ENCODE measurements around the gene C6orf89. TPM values are rescaled to one million over a fixed set of nuclear protein-coding genes. Genes with fewer than 3 reads are reported as not detected.

The C6orf89 gene
- total RNA-seq, 2 donors from 2014 or later, result 13.9 to 16.8 TPM

DNA sequence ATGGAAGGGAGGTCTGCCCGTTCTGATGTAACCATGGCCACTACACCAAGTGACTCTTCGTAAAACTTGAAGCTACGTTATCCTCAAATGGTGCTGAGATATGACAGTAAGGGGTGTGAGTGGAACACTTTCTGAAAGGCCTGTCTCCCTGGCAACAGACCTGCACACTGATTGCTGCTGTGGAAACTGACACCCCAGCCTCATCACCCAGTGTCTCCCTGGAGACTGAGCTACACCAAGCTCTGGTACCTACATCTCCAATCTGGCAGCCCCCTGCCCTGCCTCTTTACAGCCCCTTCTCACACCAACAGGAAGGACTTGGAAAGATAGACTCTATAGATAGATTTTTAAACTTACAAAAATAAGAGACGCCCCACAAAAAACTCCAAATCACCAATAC, 82.0 kb downstream of the C6orf89 start:
- TF ChIP-seq, protein P1, sequence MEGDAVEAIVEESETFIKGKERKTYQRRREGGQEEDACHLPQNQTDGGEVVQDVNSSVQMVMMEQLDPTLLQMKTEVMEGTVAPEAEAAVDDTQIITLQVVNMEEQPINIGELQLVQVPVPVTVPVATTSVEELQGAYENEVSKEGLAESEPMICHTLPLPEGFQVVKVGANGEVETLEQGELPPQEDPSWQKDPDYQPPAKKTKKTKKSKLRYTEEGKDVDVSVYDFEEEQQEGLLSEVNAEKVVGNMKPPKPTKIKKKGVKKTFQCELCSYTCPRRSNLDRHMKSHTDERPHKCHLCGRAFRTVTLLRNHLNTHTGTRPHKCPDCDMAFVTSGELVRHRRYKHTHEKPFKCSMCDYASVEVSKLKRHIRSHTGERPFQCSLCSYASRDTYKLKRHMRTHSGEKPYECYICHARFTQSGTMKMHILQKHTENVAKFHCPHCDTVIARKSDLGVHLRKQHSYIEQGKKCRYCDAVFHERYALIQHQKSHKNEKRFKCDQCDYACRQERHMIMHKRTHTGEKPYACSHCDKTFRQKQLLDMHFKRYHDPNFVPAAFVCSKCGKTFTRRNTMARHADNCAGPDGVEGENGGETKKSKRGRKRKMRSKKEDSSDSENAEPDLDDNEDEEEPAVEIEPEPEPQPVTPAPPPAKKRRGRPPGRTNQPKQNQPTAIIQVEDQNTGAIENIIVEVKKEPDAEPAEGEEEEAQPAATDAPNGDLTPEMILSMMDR (conservative IDR thresholded peaks at IDR 0.05), result no peak
- no peaks in the 10 kb centered on the region for H3K4me1 ChIP-seq (ENCODE audit: control insufficient read depth, insufficient read depth, low read length)
- Mint-ChIP-seq H3K4me1 (no peaks in the 10 kb centered on the region), H3K36me3 (ENCODE audit: low read depth) (peaks cover 61% of the 10 kb centered on the region), H3K9me3 (no peaks in the 10 kb centered on the region), H3K27me3 (ENCODE audit: insufficient read depth) (no peaks in the 10 kb centered on the region), H3K27ac (no peak overlapping the region), H3K4me3 (no peak overlapping the region)
- no peak overlapping the region for H3K27ac ChIP-seq (ENCODE audit: low read depth, low read length)
- peaks cover 63% of the 10 kb centered on the region for H3K36me3 ChIP-seq (ENCODE audit: control insufficient read depth, insufficient read depth, low read length)
- no peak for DNase-seq
- no peaks in the 10 kb centered on the region for H3K9me3 ChIP-seq (ENCODE audit: control insufficient read depth, low read length)
- H3K27me3 ChIP-seq (ENCODE audit: control insufficient read depth, insufficient read depth, low read length, poor library complexity, severe bottlenecking), result no peaks in the 10 kb centered on the region
- 95% methylated on average over 4 of the region's 4 CpGs for WGBS, 2 experiments (ENCODE audit: insufficient coverage in 1 of 2, insufficient read length in 1 of 2)
- H3K4me3 ChIP-seq (ENCODE audit: low read length), result no peak overlapping the region
- no peak overlapping the region for H3K9ac ChIP-seq (ENCODE audit: extremely low read depth, low read length, poor library complexity, severe bottlenecking)

DNA sequence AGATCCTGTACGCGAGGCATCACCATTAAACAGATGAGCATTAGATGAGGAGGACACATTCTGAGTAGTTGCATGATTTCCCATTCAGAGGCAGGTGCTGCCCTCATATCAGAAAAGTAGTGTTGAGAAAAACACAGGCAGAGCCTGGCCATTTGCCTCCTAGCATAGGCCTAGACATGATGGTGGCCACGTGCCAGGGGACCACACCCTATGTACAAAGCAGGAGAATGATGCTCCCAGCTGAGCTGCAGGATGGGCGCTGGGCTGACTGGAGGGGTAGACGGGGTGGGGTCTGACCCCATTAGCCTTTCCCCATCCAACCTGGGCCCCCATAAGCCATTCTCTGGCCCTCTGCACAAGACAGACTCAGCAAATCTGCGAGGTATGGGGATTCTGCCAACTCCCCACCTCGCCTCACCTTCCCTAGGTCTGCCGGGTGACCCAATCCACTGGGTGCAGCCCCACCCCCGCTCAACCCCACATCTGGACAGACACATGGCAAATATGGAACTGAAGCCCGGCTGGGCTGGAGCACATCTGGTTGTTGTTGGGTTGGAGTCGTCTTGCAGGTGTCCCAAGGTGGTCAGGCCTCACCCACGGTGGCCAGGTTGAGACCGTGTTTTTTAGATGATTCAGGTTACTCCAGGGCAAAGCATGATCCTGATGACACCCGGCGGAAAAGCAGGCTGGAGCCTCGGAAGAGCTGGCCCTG, 82.7 kb downstream of the C6orf89 start:
- 92 to 96% methylated on average over 9 to 16 of the region's 16 CpGs for WGBS, 2 experiments (ENCODE audit: insufficient coverage in 1 of 2, insufficient read length in 1 of 2)
- no peaks in the 10 kb centered on the region for H3K9me3 ChIP-seq (ENCODE audit: control insufficient read depth, low read length)
- no peaks in the 10 kb centered on the region for H3K27me3 Mint-ChIP-seq (ENCODE audit: insufficient read depth)
- TF ChIP-seq, protein P1 (conservative IDR thresholded peaks at IDR 0.05), result no peak
- H3K9me3 Mint-ChIP-seq, result no peaks in the 10 kb centered on the region
- no peak overlapping the region for H3K27ac Mint-ChIP-seq
- H3K27me3 ChIP-seq (ENCODE audit: control insufficient read depth, insufficient read depth, low read length, poor library complexity, severe bottlenecking), result no peaks in the 10 kb centered on the region
- no peaks in the 10 kb centered on the region for H3K4me1 Mint-ChIP-seq
- no peak overlapping the region for H3K27ac ChIP-seq (ENCODE audit: low read depth, low read length)
- H3K4me1 ChIP-seq (ENCODE audit: control insufficient read depth, insufficient read depth, low read length), result no peaks in the 10 kb centered on the region
- H3K9ac ChIP-seq (ENCODE audit: extremely low read depth, low read length, poor library complexity, severe bottlenecking), result no peak overlapping the region
- peaks cover 69% of the 10 kb centered on the region for H3K36me3 ChIP-seq (ENCODE audit: control insufficient read depth, insufficient read depth, low read length)
- DNase-seq, result no peak
- no peak overlapping the region for H3K4me3 ChIP-seq (ENCODE audit: low read length)
- no peak overlapping the region for H3K4me3 Mint-ChIP-seq
- H3K36me3 Mint-ChIP-seq (ENCODE audit: low read depth), result peaks cover 66% of the 10 kb centered on the region

DNA sequence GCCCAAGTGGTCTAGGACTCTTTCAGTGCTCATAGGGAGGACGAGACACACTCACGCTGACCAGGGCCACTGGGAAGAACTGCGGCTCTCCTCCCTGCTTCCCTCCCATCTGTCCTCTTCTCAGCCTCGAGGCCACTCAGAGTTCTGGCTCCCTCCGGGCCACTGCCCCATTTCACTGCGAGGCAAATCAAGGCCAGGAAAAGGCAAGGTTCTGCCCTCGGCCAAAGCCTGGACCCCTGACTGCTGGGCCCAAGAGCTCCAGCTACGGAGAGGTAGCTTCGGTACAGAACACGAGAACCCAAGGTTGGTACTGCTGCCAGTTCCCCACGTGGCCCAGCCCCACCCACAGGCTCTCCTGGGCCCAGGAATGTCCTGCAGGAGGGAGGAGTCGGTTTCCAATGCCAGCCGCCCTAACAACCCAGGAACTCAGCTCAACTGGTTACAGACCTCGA, 83.5 kb downstream of the C6orf89 start:
- WGBS, 2 experiments (ENCODE audit: insufficient coverage in 1 of 2, insufficient read length in 1 of 2), result 93 to 100% methylated on average over 5 to 14 of the region's 14 CpGs

More for the DNA sequence above, 83.5 kb downstream of the C6orf89 start:
- H3K4me3 Mint-ChIP-seq, result no peak overlapping the region
- no peaks in the 10 kb centered on the region for H3K9me3 Mint-ChIP-seq
- H3K4me1 Mint-ChIP-seq, result no peaks in the 10 kb centered on the region
- peaks cover 74% of the 10 kb centered on the region for H3K36me3 Mint-ChIP-seq (ENCODE audit: low read depth)
- TF ChIP-seq, protein P1 (conservative IDR thresholded peaks at IDR 0.05), result no peak
- no peaks in the 10 kb centered on the region for H3K27me3 Mint-ChIP-seq (ENCODE audit: insufficient read depth)
- H3K4me1 ChIP-seq (ENCODE audit: control insufficient read depth, insufficient read depth, low read length), result no peaks in the 10 kb centered on the region
- no peak overlapping the region for H3K27ac Mint-ChIP-seq
- no peak overlapping the region for H3K9ac ChIP-seq (ENCODE audit: extremely low read depth, low read length, poor library complexity, severe bottlenecking)
- no peak overlapping the region for H3K27ac ChIP-seq (ENCODE audit: low read depth, low read length)
- H3K9me3 ChIP-seq (ENCODE audit: control insufficient read depth, low read length), result no peaks in the 10 kb centered on the region
- no peak for DNase-seq
- peaks cover 78% of the 10 kb centered on the region for H3K36me3 ChIP-seq (ENCODE audit: control insufficient read depth, insufficient read depth, low read length)
- H3K27me3 ChIP-seq (ENCODE audit: control insufficient read depth, insufficient read depth, low read length, poor library complexity, severe bottlenecking), result no peaks in the 10 kb centered on the region
- no peak overlapping the region for H3K4me3 ChIP-seq (ENCODE audit: low read length)

Data from endodermal cell (in vitro differentiated cells).